ENCODE results near the gene MOSPD2.

MOSPD2 gene

DNA sequence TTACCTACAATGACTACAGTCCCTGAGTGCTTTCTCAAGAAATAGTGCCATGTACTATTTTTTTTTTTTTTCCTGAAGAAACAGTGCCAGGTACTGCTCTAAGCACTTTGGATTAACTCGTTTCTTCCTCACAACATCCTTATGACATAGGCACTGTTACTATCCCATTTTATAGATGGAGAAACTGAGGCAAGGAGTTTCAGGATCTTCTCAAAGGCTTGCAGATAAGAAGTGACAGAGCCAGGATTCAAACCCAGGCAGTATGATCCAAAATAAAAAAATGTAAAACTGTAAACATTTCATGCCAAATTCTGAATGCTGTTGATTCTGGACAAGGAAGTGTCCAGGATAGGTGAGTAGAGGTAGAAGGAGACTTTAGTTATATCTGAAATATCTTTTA is 1.5 kb upstream of the MOSPD2 start:
- TF ChIP-seq, protein P1, sequence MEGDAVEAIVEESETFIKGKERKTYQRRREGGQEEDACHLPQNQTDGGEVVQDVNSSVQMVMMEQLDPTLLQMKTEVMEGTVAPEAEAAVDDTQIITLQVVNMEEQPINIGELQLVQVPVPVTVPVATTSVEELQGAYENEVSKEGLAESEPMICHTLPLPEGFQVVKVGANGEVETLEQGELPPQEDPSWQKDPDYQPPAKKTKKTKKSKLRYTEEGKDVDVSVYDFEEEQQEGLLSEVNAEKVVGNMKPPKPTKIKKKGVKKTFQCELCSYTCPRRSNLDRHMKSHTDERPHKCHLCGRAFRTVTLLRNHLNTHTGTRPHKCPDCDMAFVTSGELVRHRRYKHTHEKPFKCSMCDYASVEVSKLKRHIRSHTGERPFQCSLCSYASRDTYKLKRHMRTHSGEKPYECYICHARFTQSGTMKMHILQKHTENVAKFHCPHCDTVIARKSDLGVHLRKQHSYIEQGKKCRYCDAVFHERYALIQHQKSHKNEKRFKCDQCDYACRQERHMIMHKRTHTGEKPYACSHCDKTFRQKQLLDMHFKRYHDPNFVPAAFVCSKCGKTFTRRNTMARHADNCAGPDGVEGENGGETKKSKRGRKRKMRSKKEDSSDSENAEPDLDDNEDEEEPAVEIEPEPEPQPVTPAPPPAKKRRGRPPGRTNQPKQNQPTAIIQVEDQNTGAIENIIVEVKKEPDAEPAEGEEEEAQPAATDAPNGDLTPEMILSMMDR (IDR thresholded peaks at IDR 0.05): no peak
- peaks cover 16 to 32% of the 10 kb centered on the region in 2 experiments for H3K4me1 ChIP-seq (ENCODE audit: control insufficient read depth in 1 of 2, insufficient read depth in 1 of 2, low read depth in 1 of 2, low read length in 1 of 2)
- no peaks in the 10 kb centered on the region for H3K36me3 ChIP-seq
- no peaks in the 10 kb centered on the region for H3K9me3 ChIP-seq
- H3K27ac ChIP-seq: no peak overlapping the region
- H3K27me3 ChIP-seq: no peaks in the 10 kb centered on the region
- H3K4me3 ChIP-seq (ENCODE audit: low read depth in 1 of 2, low read length in 1 of 2): no peak overlapping the region

DNA sequence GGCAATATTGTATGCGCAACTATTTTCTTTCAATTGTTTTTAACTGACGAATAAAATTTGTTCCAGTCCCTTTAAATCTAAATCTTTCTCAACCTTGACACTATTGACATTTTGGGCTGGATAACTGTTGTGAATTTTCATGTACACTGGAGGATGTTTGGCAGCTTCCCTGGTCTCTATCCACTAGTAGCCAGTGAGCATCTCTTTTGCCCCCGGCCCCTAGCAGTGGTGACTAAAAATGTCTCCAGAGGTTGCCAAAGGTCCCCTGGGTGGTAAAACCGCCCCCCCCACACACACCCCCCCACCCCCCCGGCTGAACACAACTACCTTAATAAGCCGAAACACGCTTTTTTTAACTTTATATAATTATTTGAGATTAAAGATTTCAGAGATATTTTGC is 866 bp upstream of the MOSPD2 start:
- Histone ChIP-seq H3K27ac (peak overlapping the region; percentile 95), H3K4me3 (ENCODE audit: low read depth in 1 of 2, low read length in 1 of 2) (peak overlapping the region; percentile 64 to 73), H3K4me1 (ENCODE audit: control insufficient read depth in 1 of 2, insufficient read depth in 1 of 2, low read depth in 1 of 2, low read length in 1 of 2) (peaks cover 18 to 32% of the 10 kb centered on the region in 2 experiments), H3K36me3 (no peaks in the 10 kb centered on the region), H3K27me3 (no peaks in the 10 kb centered on the region), H3K9me3 (no peaks in the 10 kb centered on the region)
- TF ChIP-seq, protein P1 (IDR thresholded peaks at IDR 0.05): no peak

DNA sequence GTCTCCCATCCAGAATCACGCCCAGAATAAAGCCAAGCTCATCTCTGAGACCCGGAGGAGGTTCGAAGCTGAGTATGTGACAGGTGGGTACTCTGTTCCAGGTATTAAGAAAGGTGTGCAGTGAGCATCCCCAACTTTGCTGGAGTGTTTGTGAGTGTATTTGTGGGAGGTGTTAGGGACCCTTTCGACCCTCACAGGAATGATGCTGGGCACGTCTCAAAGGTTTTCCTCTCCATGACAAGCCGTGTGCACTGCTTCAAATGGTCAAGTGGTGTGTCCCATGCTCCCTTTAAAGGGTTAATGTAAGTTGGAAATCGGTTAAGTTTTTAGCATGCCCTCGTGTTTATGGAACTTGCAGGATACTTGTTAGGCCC is 442 bp downstream of the MOSPD2 start:
- Histone ChIP-seq H3K4me1 (ENCODE audit: control insufficient read depth in 1 of 2, insufficient read depth in 1 of 2, low read depth in 1 of 2, low read length in 1 of 2) (peaks cover 23 to 42% of the 10 kb centered on the region in 2 experiments), H3K9me3 (no peaks in the 10 kb centered on the region), H3K36me3 (no peaks in the 10 kb centered on the region), H3K4me3 (ENCODE audit: low read depth in 1 of 2, low read length in 1 of 2) (peak overlapping the region; percentile 79 to 83), H3K27ac (peak overlapping the region; percentile 95), H3K27me3 (no peaks in the 10 kb centered on the region)
- TF ChIP-seq, protein P1 (IDR thresholded peaks at IDR 0.05): no peak

DNA sequence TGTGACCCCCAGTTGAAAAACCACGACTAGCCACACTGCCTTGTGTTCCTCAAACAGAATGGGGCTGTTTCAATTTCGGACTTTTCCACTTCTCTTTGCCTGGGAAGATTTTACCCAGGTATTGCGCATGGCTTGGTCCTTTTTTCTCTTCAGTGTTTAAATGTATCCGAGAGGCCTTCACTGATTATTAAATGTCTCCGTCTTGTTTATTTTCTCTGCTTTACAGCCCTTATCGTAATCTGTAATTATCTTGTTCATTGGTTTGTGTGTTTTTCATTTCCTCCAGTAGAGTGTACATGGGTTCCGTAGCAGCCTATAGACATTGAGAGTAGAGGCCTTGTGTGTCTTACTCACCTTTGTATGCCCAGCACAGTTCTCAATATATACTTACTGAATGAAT is 2.4 kb downstream of the MOSPD2 start:
- TF ChIP-seq, protein P1 (IDR thresholded peaks at IDR 0.05): no peak
- Histone ChIP-seq H3K27ac (peak overlapping the region; percentile 95), H3K36me3 (no peaks in the 10 kb centered on the region), H3K4me3 (ENCODE audit: low read depth in 1 of 2, low read length in 1 of 2) (peak overlapping the region; percentile 79 to 83), H3K4me1 (ENCODE audit: control insufficient read depth in 1 of 2, insufficient read depth in 1 of 2, low read depth in 1 of 2, low read length in 1 of 2) (peaks cover 34 to 49% of the 10 kb centered on the region in 2 experiments), H3K9me3 (no peaks in the 10 kb centered on the region), H3K27me3 (no peaks in the 10 kb centered on the region)

DNA sequence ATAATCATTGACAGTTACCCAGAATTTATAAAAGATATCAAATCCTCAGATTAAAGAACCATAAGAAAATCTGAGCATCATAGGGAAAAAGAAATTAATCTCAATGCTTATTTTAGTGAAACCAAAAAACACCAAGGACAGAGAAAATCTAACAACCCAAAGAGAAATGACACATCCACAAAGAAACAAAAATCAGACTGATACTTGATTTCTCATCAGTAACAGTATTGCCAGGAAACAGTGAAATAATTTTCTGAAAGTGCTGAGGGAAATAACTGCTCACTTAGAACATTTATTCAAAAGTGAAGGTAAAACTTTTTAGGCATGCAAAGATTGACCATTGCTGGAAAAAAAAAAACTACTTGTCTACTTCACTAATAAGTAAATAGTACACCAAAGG is 10.6 kb downstream of the MOSPD2 start:
- TF ChIP-seq, protein P1 (IDR thresholded peaks at IDR 0.05): no peak
- peaks cover 7 to 11% of the 10 kb centered on the region in 2 experiments for H3K4me1 ChIP-seq (ENCODE audit: control insufficient read depth in 1 of 2, insufficient read depth in 1 of 2, low read depth in 1 of 2, low read length in 1 of 2)
- H3K27ac ChIP-seq: no peak overlapping the region
- no peaks in the 10 kb centered on the region for H3K9me3 ChIP-seq
- no peaks in the 10 kb centered on the region for H3K27me3 ChIP-seq
- H3K4me3 ChIP-seq (ENCODE audit: low read depth in 1 of 2, low read length in 1 of 2): no peak overlapping the region
- H3K36me3 ChIP-seq: no peaks in the 10 kb centered on the region

DNA sequence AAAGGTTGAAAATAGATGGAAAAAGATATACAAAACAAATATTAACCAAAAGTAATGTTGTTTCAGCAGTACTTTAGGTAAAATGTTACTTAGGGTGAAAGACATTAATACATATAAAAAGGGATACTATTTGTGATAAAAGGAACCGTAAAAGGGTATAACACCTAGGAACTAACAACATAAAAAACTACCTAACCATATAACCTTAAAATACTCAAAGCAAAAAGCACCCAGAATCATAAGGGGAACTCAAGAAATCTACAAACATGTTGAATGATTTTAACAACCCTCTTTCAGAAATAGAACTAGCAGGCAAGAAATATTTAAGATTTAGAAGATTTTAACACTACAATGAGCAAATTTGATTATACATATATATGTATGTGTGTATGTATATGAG is 11.5 kb downstream of the MOSPD2 start:
- TF ChIP-seq, protein P1 (IDR thresholded peaks at IDR 0.05): no peak
- Histone ChIP-seq H3K4me1 (ENCODE audit: control insufficient read depth in 1 of 2, insufficient read depth in 1 of 2, low read depth in 1 of 2, low read length in 1 of 2) (peaks cover 3 to 7% of the 10 kb centered on the region in 2 experiments), H3K27me3 (no peaks in the 10 kb centered on the region), H3K27ac (no peak overlapping the region), H3K9me3 (no peaks in the 10 kb centered on the region), H3K4me3 (ENCODE audit: low read depth in 1 of 2, low read length in 1 of 2) (no peak overlapping the region), H3K36me3 (no peaks in the 10 kb centered on the region)

Data from neutrophil (primary cell).